Gastrocnemius medialis (tissue), 4 donors: ENCODE measurements around the gene AGXT2. TPM values are rescaled to one million over a fixed set of nuclear protein-coding genes. Genes with fewer than 3 reads are reported as not detected.

ENCODE experiments used
- ATAC-seq, 2 donors: fragments of 150-250 bp; one replicate each; pipeline ENCODE4 v1.9.1; 2016
- DNase-seq, 2 donors: peaks; one replicate each; pipeline ENCODE4 v3.0.0-alpha.2; 2019
- H3K27ac ChIP-seq, 4 donors: fragments of 200-600 bp; sonication (generic); 1 replicate in 1 of 4; 2 replicates in 3 of 4; pipeline ENCODE4 v1.5.1; 2016 to 2018; ENCODE audit warnings: mild to moderate bottlenecking in 2 of 4, moderate library complexity in 1 of 4
- H3K27me3 ChIP-seq, 3 donors: fragments of 200-600 bp; sonication (generic) in 2 of 3; 1 replicate in 1 of 3; 2 replicates in 2 of 3; pipeline versions ENCODE4 v1.5.1 to v1.6.0; 2016 to 2019; ENCODE audit warnings: mild to moderate bottlenecking in 1 of 3, moderate library complexity in 1 of 3
- H3K36me3 ChIP-seq, 2 donors: fragments of 200-600 bp; sonication (generic) in 1 of 2; one replicate each; pipeline ENCODE4 v1.5.1; 2017 to 2018
- H3K4me1 ChIP-seq, 2 donors: fragments of 200-600 bp; sonication (generic) in 1 of 2; one replicate each; pipeline ENCODE4 v1.5.1; 2016 to 2017; ENCODE audit warnings: mild to moderate bottlenecking in 2 of 2
- H3K4me3 ChIP-seq, 4 donors: fragments of 200-600 bp; sonication (generic) in 3 of 4; 1 replicate in 1 of 4; 2 replicates in 3 of 4; pipeline ENCODE4 v1.5.1; 2016 to 2019; ENCODE audit warnings: mild to moderate bottlenecking in 2 of 4
- H3K9me3 ChIP-seq, 3 donors: fragments of 200-600 bp; sonication (generic) in 2 of 3; 1 replicate in 1 of 3; 2 replicates in 2 of 3; pipeline ENCODE4 v1.5.1; 2016 to 2019
- CTCF ChIP-seq, 5 experiments: fragments of 450-650 bp in 3 of 5; fragments of 200-600 bp in 2 of 5; sonication (generic) in 2 of 5; IDR thresholded peaks in 4 of 5; conservative IDR thresholded peaks in 1 of 5; 1 replicate in 4 of 5; 2 replicates in 1 of 5; pipeline ENCODE4 v1.5.1; 2016 to 2019; ENCODE audit warnings: antibody characterized with exemption in 5 of 5, mild to moderate bottlenecking in 3 of 5, moderate library complexity in 3 of 5
- POLR2A ChIP-seq, 2 donors: fragments of 450-650 bp; IDR thresholded peaks; one replicate each; pipeline ENCODE4 v1.6.1; 2017; ENCODE audit warnings: antibody characterized with exemption in 2 of 2, mild to moderate bottlenecking in 2 of 2, moderate library complexity in 2 of 2
- in situ Hi-C, 4 donors: fragments of 200-750 bp; cut with MboI; loops; one replicate each; pipeline versions ENCODE4 v1.15.0 to v1.8.0; 2017; ENCODE audit warnings: low sequenced_read_pairs in 4 of 4
- intact Hi-C: fragments of 100-400 bp; cut with DNase I; formaldehyde crosslinking; loops from one replicate; pipeline ENCODE4 v1.15.1; 2023; ENCODE audit warnings: low total_unique reads
- total RNA-seq, 4 donors: library from RNA; depleted of rRNA; stranded (reverse); fragments of >200 nt; gene quantifications; one replicate each; pipeline versions ENCODE4 v1.1.0 to v1.2.3, GENCODE V29; 2016

The AGXT2 gene
- total RNA-seq, 4 donors from 2014 or later, result 0.20 TPM; not detected in 2

- H3K27me3 ChIP-seq, result no peaks in the 10 kb centered on the region
- H3K36me3 ChIP-seq, result no peaks in the 10 kb centered on the region
- in situ Hi-C loops (no loop called here), intact Hi-C loops (no loop called here)
- H3K4me3 ChIP-seq, result no peak overlapping the region
- no peaks in the 10 kb centered on the region for H3K9me3 ChIP-seq
- H3K27ac ChIP-seq, result no peak overlapping the region
- ATAC-seq, result no peak
- no peak for DNase-seq
- TF ChIP-seq CTCF (IDR thresholded peaks at IDR 0.05 in 4 of 5, conservative IDR thresholded peaks at IDR 0.05 in 1 of 5) (no peak), POLR2A (IDR thresholded peaks at IDR 0.05) (no peak)
- no peaks in the 10 kb centered on the region for H3K4me1 ChIP-seq
Measured at GRCh38 chr5:34996261-34996660, 51.5 kb downstream of the AGXT2 start.

GRCh38 chr5:34993951-34994350 lies 53.8 kb downstream of the AGXT2 start:
- no peaks in the 10 kb centered on the region for H3K4me1 ChIP-seq
- H3K27ac ChIP-seq, result no peak overlapping the region
- no peak overlapping the region for H3K4me3 ChIP-seq
- H3K27me3 ChIP-seq, result no peaks in the 10 kb centered on the region
- H3K9me3 ChIP-seq, result no peaks in the 10 kb centered on the region
- in situ Hi-C loops, result no loop called here
- H3K36me3 ChIP-seq, result no peaks in the 10 kb centered on the region
- DNase-seq, result no peak
- TF ChIP-seq POLR2A (IDR thresholded peaks at IDR 0.05) (no peak), CTCF (IDR thresholded peaks at IDR 0.05 in 4 of 5, conservative IDR thresholded peaks at IDR 0.05 in 1 of 5) (no peak)
- no peak for ATAC-seq
- intact Hi-C loops, result no loop called here

GRCh38 chr5:34991486-34992238 lies 56.1 kb downstream of the AGXT2 start:
- intact Hi-C loops (no loop called here), in situ Hi-C loops (no loop called here)
- no peaks in the 10 kb centered on the region for H3K9me3 ChIP-seq
- H3K27me3 ChIP-seq, result no peaks in the 10 kb centered on the region
- no peak overlapping the region for H3K4me3 ChIP-seq
- H3K4me1 ChIP-seq, result no peaks in the 10 kb centered on the region
- DNase-seq (no peak), ATAC-seq (no peak)
- H3K36me3 ChIP-seq, result no peaks in the 10 kb centered on the region
- H3K27ac ChIP-seq, result no peak overlapping the region
- TF ChIP-seq CTCF (IDR thresholded peaks at IDR 0.05 in 4 of 5, conservative IDR thresholded peaks at IDR 0.05 in 1 of 5) (no peak), POLR2A (IDR thresholded peaks at IDR 0.05) (no peak)

DNA sequence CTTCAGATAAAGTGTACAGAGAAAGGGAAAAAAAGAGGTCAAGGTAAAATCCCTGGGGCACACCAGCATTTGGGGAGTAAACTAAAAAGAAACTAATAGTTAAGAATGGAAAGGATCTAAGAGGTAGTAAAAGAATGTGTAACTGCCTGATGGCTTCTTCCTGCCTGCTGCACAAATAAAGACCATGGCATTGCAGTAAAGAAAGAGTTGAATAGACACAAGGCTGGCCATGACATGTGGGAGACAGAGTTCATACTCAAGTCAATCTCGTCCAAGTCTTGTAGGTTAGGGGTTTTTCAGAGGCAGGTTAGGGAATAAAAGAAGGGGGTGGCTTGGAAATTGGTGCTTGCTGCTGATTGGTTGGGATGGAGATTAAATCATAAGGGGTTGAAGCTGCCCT lies 60.8 kb downstream of the AGXT2 start:
- no peak overlapping the region for H3K4me3 ChIP-seq
- in situ Hi-C loops, result no loop called here
- TF ChIP-seq POLR2A (IDR thresholded peaks at IDR 0.05), result no peak
- TF ChIP-seq CTCF (IDR thresholded peaks at IDR 0.05 in 4 of 5, conservative IDR thresholded peaks at IDR 0.05 in 1 of 5), result no peak
- intact Hi-C loops, result no loop called here
- ATAC-seq, result no peak
- no peak overlapping the region for H3K27ac ChIP-seq
- H3K27me3 ChIP-seq, result no peaks in the 10 kb centered on the region
- no peak for DNase-seq
- H3K36me3 ChIP-seq, result no peaks in the 10 kb centered on the region
- peaks cover 0 to 5% (median 2%) of the 10 kb centered on the region in 3 donors for H3K9me3 ChIP-seq
- H3K4me1 ChIP-seq, result no peaks in the 10 kb centered on the region

GRCh38 chr5:34982823-34983222 lies 64.9 kb downstream of the AGXT2 start:
- Histone ChIP-seq H3K27me3 (no peaks in the 10 kb centered on the region), H3K4me1 (no peaks in the 10 kb centered on the region), H3K9me3 (peaks cover 0 to 5% (median 2%) of the 10 kb centered on the region in 3 donors), H3K27ac (no peak overlapping the region), H3K4me3 (no peak overlapping the region), H3K36me3 (no peaks in the 10 kb centered on the region)
- intact Hi-C loops, result no loop called here
- in situ Hi-C loops, result no loop called here
- no peak for ATAC-seq
- DNase-seq, result no peak
- no peak for TF ChIP-seq CTCF (IDR thresholded peaks at IDR 0.05 in 4 of 5, conservative IDR thresholded peaks at IDR 0.05 in 1 of 5)
